PC-3 (cell line): ENCODE measurements around the gene TMEM254.

Experiments
- CTCF ChIP-seq: fragments of 300-600 bp; sonication (generic); conservative IDR thresholded peaks from 2 replicates; pipeline ENCODE4 v1.5.1; 2017; ENCODE audit warnings: antibody characterized with exemption, low read depth, mild to moderate bottlenecking, low read length
- EZH2 ChIP-seq: fragments of 300-600 bp; sonication (generic); IDR thresholded peaks from one replicate; pipeline ENCODE4 v1.6.1; 2017; ENCODE audit warnings: antibody characterized with exemption, mild to moderate bottlenecking, low read length; ENCODE audit not compliant: unreplicated experiment
- EZH2phosphoT487 ChIP-seq: fragments of 300-600 bp; sonication (generic); IDR thresholded peaks from 2 replicates; pipeline ENCODE4 v1.6.1; 2018; ENCODE audit warnings: mild to moderate bottlenecking, antibody characterized with exemption, low read length, borderline replicate concordance

- TF ChIP-seq CTCF (no peak), EZH2phosphoT487 (no peak), EZH2 (no peak)
Observed at GRCh38 chr10:80104066-80104926, 25.8 kb downstream of the TMEM254 start.
